Right lobe of liver (tissue), 4 donors: ENCODE data around the gene CTDSPL.

Source experiments
- CTCF ChIP-seq, 4 donors: fragments of 200-600 bp in 3 of 4; fragments of 450-650 bp in 1 of 4; IDR thresholded peaks; one replicate each; pipeline versions ENCODE4 v1.5.1 to v1.8.0; 2016 to 2022; ENCODE audit warnings: antibody characterized with exemption in 4 of 4, mild to moderate bottlenecking in 2 of 4
- POLR2A ChIP-seq: fragments of 450-650 bp; IDR thresholded peaks from one replicate; pipeline ENCODE4 v1.6.1; 2017; ENCODE audit warnings: antibody characterized with exemption, mild to moderate bottlenecking
- donor health status: DM: no; HTN: no; CAD: no.
- donor health status: DM: no; HTN: no; CAD: no.
- donor health status: DM: no; HTN: yes; CAD: no.

- TF ChIP-seq POLR2A: no peak
- TF ChIP-seq CTCF (IDR thresholded peaks at IDR 0.05): no peak
Observed at GRCh38 chr3:37896827-37897226, 35.1 kb downstream of the CTDSPL start.
